Measurements from ENCODE around the gene ERC2.

DNA sequence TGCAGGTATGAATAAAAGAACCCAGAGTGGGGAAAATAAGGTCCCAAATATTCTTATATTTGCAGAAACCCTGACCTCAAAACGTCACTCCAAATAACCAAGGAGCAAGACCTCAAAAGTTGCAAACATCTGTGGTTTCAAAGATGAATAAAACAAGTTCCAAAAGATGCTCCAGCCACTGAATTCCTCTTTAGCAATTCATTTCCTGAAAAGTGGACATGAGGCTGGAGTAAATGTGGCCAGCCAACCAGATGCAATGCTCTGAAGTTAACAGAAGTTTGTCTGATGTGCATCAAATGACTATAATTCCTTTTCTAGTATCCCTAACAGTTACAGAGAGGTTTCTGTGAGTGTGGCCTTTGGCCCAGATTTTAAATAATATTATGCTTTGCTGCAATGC is 910.0 kb downstream of the ERC2 start:
- TF ChIP-seq, protein P1, sequence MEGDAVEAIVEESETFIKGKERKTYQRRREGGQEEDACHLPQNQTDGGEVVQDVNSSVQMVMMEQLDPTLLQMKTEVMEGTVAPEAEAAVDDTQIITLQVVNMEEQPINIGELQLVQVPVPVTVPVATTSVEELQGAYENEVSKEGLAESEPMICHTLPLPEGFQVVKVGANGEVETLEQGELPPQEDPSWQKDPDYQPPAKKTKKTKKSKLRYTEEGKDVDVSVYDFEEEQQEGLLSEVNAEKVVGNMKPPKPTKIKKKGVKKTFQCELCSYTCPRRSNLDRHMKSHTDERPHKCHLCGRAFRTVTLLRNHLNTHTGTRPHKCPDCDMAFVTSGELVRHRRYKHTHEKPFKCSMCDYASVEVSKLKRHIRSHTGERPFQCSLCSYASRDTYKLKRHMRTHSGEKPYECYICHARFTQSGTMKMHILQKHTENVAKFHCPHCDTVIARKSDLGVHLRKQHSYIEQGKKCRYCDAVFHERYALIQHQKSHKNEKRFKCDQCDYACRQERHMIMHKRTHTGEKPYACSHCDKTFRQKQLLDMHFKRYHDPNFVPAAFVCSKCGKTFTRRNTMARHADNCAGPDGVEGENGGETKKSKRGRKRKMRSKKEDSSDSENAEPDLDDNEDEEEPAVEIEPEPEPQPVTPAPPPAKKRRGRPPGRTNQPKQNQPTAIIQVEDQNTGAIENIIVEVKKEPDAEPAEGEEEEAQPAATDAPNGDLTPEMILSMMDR (conservative IDR thresholded peaks at IDR 0.05; ENCODE audit: low read depth, low read length) = no peak
- no peak for TF ChIP-seq EZH2 (IDR thresholded peaks at IDR 0.05; ENCODE audit: borderline replicate concordance, low read depth, low read length, poor library complexity, severe bottlenecking)

Data from A673 (cell line).